Astrocyte of the cerebellum (primary cell): ENCODE data around the gene MKRN2.

Source experiments
- DNase-seq: peaks from one replicate; pipeline ENCODE4 v3.0.0-alpha.2; 2011; ENCODE audit warnings: low read depth
- H3K4me3 ChIP-seq: 2 replicates; pipeline ENCODE4 v1.5.1; 2011; ENCODE audit warnings: mild to moderate bottlenecking, low read depth, low read length, moderate library complexity
- in situ Hi-C: cut with HindIII; loops from 2 replicates; pipeline ENCODE4 v1.10.0; 2017; ENCODE audit warnings: low sequenced_read_pairs
- TF ChIP-seq, protein P1 (sequence below): IDR thresholded peaks from 2 replicates; pipeline ENCODE4 v1.5.1; 2012; ENCODE audit warnings: low read length, low read depth, moderate library complexity, mild to moderate bottlenecking; ENCODE audit errors: missing control alignments

MKRN2 gene

DNA sequence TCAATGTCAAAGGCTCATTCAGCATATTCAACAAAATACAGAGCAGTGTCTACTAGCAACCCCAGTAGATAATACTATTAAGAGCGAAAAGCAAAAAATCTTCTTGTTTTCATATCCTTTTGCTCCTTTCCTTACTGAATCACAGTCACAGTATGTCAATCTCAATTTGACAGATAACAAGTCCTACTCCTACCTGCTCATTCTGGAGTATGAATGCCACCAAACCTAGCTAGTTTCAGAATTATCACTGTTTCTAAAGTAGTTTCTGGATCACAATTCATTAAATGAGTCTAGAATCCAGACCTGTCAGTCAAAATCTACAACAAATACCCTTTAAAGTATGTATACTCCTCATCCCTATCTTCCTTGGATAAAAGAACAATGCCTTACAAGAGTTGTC, 51.5 kb downstream of the MKRN2 start:
- H3K4me3 ChIP-seq = no peak overlapping the region
- TF ChIP-seq, protein P1, sequence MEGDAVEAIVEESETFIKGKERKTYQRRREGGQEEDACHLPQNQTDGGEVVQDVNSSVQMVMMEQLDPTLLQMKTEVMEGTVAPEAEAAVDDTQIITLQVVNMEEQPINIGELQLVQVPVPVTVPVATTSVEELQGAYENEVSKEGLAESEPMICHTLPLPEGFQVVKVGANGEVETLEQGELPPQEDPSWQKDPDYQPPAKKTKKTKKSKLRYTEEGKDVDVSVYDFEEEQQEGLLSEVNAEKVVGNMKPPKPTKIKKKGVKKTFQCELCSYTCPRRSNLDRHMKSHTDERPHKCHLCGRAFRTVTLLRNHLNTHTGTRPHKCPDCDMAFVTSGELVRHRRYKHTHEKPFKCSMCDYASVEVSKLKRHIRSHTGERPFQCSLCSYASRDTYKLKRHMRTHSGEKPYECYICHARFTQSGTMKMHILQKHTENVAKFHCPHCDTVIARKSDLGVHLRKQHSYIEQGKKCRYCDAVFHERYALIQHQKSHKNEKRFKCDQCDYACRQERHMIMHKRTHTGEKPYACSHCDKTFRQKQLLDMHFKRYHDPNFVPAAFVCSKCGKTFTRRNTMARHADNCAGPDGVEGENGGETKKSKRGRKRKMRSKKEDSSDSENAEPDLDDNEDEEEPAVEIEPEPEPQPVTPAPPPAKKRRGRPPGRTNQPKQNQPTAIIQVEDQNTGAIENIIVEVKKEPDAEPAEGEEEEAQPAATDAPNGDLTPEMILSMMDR = no peak
- no peak for DNase-seq
- in situ Hi-C loops = loop anchor here (5.0 kb wide), 1 partner anchor 49 kb away; no protein-coding TSS in a partner anchor

DNA sequence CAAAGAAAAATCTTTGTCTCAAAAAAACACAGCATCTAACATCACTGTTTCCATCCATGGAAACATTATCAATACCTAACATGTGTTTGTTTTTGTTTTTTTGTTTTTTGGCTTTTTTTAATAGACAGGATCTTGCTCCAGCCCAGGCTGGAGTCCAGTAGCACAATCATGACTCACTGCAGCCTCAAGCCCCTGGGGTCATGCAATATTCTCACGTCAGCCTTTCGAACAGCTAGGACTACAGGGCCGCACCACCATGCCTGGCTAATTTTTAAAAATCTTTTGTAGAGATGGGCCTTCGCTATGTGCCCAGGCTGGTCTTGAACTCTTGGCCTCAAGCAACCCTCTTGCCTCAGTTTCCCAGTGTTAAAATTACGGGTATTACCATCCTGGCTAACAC, 54.2 kb downstream of the MKRN2 start:
- TF ChIP-seq, protein P1 = no peak
- in situ Hi-C loops = no loop called here
- no peak for DNase-seq
- no peak overlapping the region for H3K4me3 ChIP-seq

DNA sequence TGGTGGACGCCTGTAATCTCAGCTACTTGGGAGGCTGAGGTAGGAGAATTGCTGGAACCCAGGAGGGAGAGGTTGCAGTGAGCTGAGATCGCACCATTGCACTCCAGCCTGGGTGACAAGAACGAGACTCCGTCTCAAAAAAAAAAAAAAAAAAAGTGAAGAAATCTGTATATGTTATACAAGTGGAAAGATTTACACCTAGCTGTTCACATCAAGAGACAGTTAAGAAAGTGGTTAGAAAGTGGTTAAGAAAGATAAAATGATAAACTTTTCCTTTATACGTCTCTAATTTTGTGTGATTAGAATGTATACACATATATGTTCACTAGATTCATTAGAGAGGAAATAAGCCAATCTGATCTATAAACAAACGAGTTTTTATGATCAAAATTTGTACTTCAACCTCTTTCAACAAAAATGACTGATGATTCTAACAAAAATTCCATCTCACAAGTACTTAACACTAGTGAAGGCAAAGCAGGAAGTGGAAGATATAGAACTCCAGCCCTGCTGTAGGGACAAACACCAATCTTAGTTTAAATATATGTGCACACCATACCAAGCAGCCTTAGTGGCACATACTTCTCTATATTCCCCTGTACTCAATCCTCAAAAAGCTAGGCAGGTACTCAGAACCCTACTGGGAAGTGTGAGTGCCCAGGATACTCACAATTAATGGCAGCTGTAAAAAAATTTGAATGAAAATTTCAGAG, 55.8 kb downstream of the MKRN2 start:
- no peak overlapping the region for H3K4me3 ChIP-seq
- in situ Hi-C loops = no loop called here
- TF ChIP-seq, protein P1 = no peak
- no peak for DNase-seq

DNA sequence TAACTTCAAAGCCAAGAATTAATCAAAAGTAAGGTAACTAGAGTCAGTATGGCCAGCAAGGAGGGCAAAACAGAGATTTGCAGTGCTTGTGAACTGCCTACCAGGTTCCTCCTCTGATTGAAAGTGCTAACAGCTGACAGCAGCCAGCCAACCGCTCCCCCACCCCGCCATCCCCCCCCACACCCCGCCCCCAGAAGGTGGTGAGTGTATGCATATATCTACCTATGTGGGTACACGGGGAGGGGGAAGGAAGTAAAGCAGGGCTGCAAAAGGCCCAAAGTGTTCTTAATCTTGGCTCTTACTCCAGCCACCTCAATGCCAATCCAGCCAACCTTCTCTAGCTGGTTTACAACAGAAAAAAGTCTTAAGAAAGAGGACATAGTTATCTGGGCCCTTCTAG, 56.4 kb downstream of the MKRN2 start:
- H3K4me3 ChIP-seq = no peak overlapping the region
- TF ChIP-seq, protein P1 = no peak
- in situ Hi-C loops = no loop called here
- DNase-seq = no peak

DNA sequence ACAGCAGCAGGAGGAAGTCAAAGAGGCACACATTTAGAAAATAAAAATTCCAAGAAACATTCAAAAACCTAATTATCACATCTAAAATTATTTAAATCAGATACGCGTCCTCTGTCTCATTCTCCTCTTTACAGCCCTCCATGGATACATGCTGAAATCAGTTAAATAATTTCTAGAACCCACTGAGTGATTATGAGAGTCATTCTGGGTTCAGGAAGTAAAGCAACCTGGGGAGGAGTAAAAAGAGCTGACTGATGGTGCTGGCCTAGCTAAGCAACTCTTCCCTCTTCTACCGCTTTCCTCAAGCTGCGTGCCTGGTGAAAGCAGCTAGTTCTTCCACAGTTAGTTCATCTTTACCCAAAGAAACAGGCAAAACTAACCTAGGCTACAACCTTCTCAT, 58.4 kb downstream of the MKRN2 start:
- TF ChIP-seq, protein P1 = no peak
- in situ Hi-C loops = no loop called here
- H3K4me3 ChIP-seq = no peak overlapping the region
- DNase-seq = no peak

DNA sequence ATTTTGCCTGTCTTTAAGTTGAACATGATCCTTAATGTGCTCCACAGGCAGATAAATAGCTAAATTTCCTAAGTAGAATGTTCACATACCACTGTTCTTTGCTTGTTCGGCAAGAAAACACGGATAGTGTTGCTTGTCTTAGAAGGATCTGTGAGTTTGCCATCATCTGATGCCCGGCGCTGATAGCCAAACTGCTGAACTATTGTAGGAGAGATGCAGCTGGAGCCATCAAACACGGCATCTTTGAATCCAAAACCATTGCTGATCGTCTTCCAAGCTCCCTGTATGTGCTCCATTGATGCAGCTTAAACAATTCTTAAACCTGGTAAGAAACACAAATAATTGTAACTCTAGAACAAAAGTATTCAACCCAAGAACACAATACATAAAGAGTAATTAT, 61.5 kb downstream of the MKRN2 start:
- no peak overlapping the region for H3K4me3 ChIP-seq
- in situ Hi-C loops = no loop called here
- no peak for DNase-seq
- TF ChIP-seq, protein P1 = no peak
